ENCODE results near the gene LCE1C.

Gene LCE1C, protein sequence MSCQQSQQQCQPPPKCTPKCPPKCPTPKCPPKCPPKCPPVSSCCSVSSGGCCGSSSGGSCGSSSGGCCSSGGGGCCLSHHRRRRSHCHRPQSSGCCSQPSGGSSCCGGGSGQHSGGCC

DNA sequence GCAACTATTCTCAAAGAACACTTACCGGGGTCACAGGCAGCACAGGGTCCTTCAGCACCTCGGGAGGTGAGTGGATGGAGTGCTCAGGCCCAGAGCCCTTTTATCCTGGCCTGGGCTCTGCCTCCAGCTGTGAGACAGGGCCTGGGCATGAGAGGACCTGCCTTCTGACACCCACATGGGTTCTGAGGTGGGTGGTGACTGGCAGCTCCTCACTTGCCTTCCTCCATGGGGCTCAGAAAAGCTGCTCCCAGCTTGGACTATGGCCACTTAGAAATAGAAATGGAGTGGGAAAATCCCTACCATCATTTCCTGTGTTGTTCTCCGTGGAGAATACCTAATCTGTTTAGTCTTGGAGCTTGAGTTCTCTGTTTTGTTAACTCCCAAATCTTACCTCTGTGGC is at the start of gene LCE1C:
LCE1C (minus strand) TSS at position 76 of the 400 bp plus-strand sequence. CDS start 1,173 bp downstream, outside the sequence.
- Histone ChIP-seq H3K9ac (ENCODE audit: low read length in 5 of 5) (no peak within 1 kb of the TSS), H3K4me1 (ENCODE audit: control insufficient read depth in 5 of 5, insufficient read depth in 5 of 5, low read length in 5 of 5) (no peaks in the 10 kb centered on the region), H3K27me3 (ENCODE audit: control insufficient read depth in 5 of 5, insufficient read depth in 4 of 5, low read length in 5 of 5) (no peaks in the 10 kb centered on the region), H3K27ac (ENCODE audit: low read depth, low read length) (no peak within 1 kb of the TSS), H3K9me3 (ENCODE audit: control insufficient read depth in 5 of 5, low read length in 5 of 5) (no peaks in the 10 kb centered on the region), H3K36me3 (ENCODE audit: control insufficient read depth in 5 of 5, insufficient read depth in 5 of 5, low read length in 5 of 5) (no peaks in the 10 kb centered on the region), H3K4me3 (ENCODE audit: low read depth in 1 of 5, low read length in 5 of 5) (no peak within 1 kb of the TSS)

DNA sequence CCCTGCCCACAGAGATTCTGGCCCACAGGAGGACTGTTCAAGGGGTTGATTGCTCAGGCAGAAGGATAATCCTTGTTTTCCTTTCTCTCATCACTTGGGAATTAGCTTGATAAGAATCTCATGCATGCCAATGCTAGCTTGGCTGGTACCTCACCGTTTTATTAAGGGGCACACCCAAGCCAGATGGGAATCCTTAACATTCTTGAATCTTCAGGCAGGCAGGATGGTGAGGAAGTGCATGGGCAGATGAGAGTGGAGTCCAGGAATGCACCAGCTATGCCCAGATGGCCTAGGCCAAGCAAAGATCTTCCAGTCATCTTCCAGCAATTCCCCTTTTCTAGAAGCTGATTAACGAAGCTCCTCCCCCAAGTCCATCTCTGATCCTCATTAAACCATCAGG is 49.2 kb upstream of the LCE1C start:
- Histone ChIP-seq H3K9ac (ENCODE audit: low read length in 5 of 5) (no peak overlapping the region), H3K9me3 (ENCODE audit: control insufficient read depth in 5 of 5, low read length in 5 of 5) (no peaks in the 10 kb centered on the region), H3K27ac (ENCODE audit: low read depth, low read length) (no peak overlapping the region), H3K4me3 (ENCODE audit: low read depth in 1 of 5, low read length in 5 of 5) (no peak overlapping the region), H3K36me3 (ENCODE audit: control insufficient read depth in 5 of 5, insufficient read depth in 5 of 5, low read length in 5 of 5) (no peaks in the 10 kb centered on the region), H3K4me1 (ENCODE audit: control insufficient read depth in 5 of 5, insufficient read depth in 5 of 5, low read length in 5 of 5) (no peaks in the 10 kb centered on the region), H3K27me3 (ENCODE audit: control insufficient read depth in 5 of 5, insufficient read depth in 4 of 5, low read length in 5 of 5) (no peaks in the 10 kb centered on the region)

DNA sequence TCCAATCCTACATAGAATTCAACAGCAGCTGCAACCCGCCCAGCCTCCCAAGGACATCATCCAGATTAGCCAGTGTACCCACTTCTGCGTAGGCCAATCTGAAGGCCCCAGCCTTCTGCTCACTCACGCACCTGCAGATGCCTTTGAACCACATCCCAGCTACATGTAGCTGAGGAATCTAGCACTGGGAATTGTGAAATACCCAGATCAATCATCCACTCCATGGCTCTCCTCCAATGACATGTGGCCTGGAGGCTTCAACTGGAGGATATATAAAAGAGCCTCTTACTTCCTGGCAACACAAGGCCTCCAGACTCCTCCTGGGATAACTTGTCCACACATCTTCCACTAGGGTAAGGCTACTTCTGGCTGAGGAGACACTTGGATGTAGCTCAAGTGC is 36.1 kb upstream of the LCE1C start, which contains the start of gene LCE6A:
LCE6A (plus strand) TSS at position 301 of the 400 bp plus-strand sequence. CDS start 665 bp downstream, outside the sequence.
- no peaks in the 10 kb centered on the region for H3K9me3 ChIP-seq (ENCODE audit: control insufficient read depth in 5 of 5, low read length in 5 of 5)
- no peaks in the 10 kb centered on the region for H3K27me3 ChIP-seq (ENCODE audit: control insufficient read depth in 5 of 5, insufficient read depth in 4 of 5, low read length in 5 of 5)
- H3K27ac ChIP-seq (ENCODE audit: low read depth, low read length): no peak within 1 kb of the TSS
- H3K36me3 ChIP-seq (ENCODE audit: control insufficient read depth in 5 of 5, insufficient read depth in 5 of 5, low read length in 5 of 5): no peaks in the 10 kb centered on the region
- no peak within 1 kb of the TSS for H3K9ac ChIP-seq (ENCODE audit: low read length in 5 of 5)
- H3K4me3 ChIP-seq (ENCODE audit: low read depth in 1 of 5, low read length in 5 of 5): no peak within 1 kb of the TSS
- H3K4me1 ChIP-seq (ENCODE audit: control insufficient read depth in 5 of 5, insufficient read depth in 5 of 5, low read length in 5 of 5): no peaks in the 10 kb centered on the region

DNA sequence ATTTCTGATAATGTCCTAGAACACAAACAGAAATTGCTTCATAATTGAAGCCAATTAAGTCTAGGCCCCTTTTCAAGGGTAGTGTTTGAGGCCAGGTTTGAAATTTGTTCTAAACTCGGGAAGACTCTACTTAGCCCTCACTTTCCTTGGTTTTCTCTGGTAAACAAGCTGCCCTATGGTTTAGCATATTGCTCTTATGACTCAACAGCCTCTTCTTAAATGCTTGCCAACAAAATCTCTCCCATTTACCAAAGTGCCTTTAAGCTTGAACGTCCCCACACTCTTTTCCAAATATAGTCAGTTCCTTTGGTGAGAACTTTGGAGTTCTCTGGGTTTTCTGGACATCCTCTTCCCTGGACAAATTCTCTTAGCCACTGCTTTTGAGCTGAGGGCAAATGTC is 30.4 kb upstream of the LCE1C start:
- peaks cover 0 to 8% (median 0%) of the 10 kb centered on the region in 5 donors for H3K4me1 ChIP-seq (ENCODE audit: control insufficient read depth in 5 of 5, insufficient read depth in 5 of 5, low read length in 5 of 5)
- H3K4me3 ChIP-seq (ENCODE audit: low read depth in 1 of 5, low read length in 5 of 5): no peak overlapping the region
- no peaks in the 10 kb centered on the region for H3K36me3 ChIP-seq (ENCODE audit: control insufficient read depth in 5 of 5, insufficient read depth in 5 of 5, low read length in 5 of 5)
- H3K27ac ChIP-seq (ENCODE audit: low read depth, low read length): no peak overlapping the region
- H3K9me3 ChIP-seq (ENCODE audit: control insufficient read depth in 5 of 5, low read length in 5 of 5): no peaks in the 10 kb centered on the region
- no peak overlapping the region for H3K9ac ChIP-seq (ENCODE audit: low read length in 5 of 5)
- no peaks in the 10 kb centered on the region for H3K27me3 ChIP-seq (ENCODE audit: control insufficient read depth in 5 of 5, insufficient read depth in 4 of 5, low read length in 5 of 5)

DNA sequence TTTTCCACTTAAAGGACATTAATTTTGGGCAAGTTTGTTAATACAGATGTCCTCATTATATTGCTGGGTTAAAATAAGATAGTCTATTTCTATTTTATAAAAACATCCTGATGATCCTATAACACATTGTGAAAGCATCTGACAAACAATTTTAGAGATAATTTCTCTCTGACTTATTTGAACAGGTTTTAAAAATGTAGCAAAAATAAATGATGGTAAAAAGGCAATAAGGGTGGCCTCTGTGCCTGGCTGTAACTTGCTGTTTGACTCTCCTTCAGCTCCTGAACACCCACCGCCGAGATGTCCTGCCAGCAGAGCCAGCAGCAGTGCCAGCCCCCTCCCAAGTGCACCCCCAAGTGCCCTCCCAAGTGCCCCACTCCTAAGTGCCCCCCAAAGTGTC is 20.7 kb upstream of the LCE1C start, which contains the start of gene LCE1A:
LCE1A (plus strand) TSS at position 301 of the 400 bp plus-strand sequence; CDS start at position 301, 0 bp downstream.
- Histone ChIP-seq H3K36me3 (ENCODE audit: control insufficient read depth in 5 of 5, insufficient read depth in 5 of 5, low read length in 5 of 5) (no peaks in the 10 kb centered on the region), H3K4me3 (ENCODE audit: low read depth in 1 of 5, low read length in 5 of 5) (no peak within 1 kb of the TSS), H3K27ac (ENCODE audit: low read depth, low read length) (no peak within 1 kb of the TSS), H3K4me1 (ENCODE audit: control insufficient read depth in 5 of 5, insufficient read depth in 5 of 5, low read length in 5 of 5) (no peaks in the 10 kb centered on the region), H3K27me3 (ENCODE audit: control insufficient read depth in 5 of 5, insufficient read depth in 4 of 5, low read length in 5 of 5) (peaks cover 0 to 4% (median 0%) of the 10 kb centered on the region in 5 donors), H3K9me3 (ENCODE audit: control insufficient read depth in 5 of 5, low read length in 5 of 5) (peaks cover 0 to 3% (median 0%) of the 10 kb centered on the region in 5 donors), H3K9ac (ENCODE audit: low read length in 5 of 5) (no peak within 1 kb of the TSS)

DNA sequence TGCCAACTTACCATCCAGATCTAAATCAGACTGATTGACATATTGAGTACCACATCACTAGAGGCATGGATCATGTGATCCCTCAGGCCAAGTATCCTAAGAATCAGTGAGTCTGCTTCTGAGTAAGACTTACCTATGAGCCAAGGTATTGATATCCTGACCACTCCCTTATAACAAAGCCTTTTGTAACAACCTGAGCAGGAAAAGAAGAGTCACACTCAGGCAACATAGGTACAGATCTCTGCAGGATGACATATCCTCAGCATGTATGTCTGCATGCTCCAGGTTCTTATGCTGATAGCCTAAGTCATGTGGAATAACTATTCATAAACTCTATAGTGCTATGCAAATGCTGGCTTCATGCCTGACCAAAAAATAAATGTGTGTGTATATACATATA is 18.5 kb upstream of the LCE1C start:
- Histone ChIP-seq H3K9ac (ENCODE audit: low read length in 5 of 5) (no peak overlapping the region), H3K4me1 (ENCODE audit: control insufficient read depth in 5 of 5, insufficient read depth in 5 of 5, low read length in 5 of 5) (no peaks in the 10 kb centered on the region), H3K27ac (ENCODE audit: low read depth, low read length) (no peak overlapping the region), H3K27me3 (ENCODE audit: control insufficient read depth in 5 of 5, insufficient read depth in 4 of 5, low read length in 5 of 5) (peaks cover 0 to 4% (median 0%) of the 10 kb centered on the region in 5 donors), H3K4me3 (ENCODE audit: low read depth in 1 of 5, low read length in 5 of 5) (no peak overlapping the region), H3K9me3 (ENCODE audit: control insufficient read depth in 5 of 5, low read length in 5 of 5) (peaks cover 0 to 3% (median 0%) of the 10 kb centered on the region in 5 donors), H3K36me3 (ENCODE audit: control insufficient read depth in 5 of 5, insufficient read depth in 5 of 5, low read length in 5 of 5) (no peaks in the 10 kb centered on the region)

DNA sequence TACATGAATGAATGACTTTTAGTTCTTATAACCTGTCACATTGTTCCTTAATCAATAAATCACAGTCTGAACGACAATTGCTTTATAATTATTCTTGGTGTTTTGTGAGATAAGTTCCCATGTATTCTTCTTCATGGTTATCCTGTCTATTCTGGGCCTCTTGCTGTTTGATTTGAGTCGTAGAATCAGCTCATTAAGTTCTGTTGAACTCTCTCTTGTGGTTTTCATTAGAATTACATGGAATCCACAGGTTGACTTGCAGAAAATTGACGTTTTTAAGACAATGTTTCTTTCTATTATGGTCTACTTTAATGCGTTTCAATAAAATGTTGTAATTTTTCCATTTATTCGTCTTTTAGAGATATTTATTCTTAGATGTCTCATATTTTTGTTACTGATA is 16.8 kb upstream of the LCE1C start:
- no peaks in the 10 kb centered on the region for H3K36me3 ChIP-seq (ENCODE audit: control insufficient read depth in 5 of 5, insufficient read depth in 5 of 5, low read length in 5 of 5)
- no peak overlapping the region for H3K9ac ChIP-seq (ENCODE audit: low read length in 5 of 5)
- peaks cover 0 to 4% (median 0%) of the 10 kb centered on the region in 5 donors for H3K27me3 ChIP-seq (ENCODE audit: control insufficient read depth in 5 of 5, insufficient read depth in 4 of 5, low read length in 5 of 5)
- no peak overlapping the region for H3K4me3 ChIP-seq (ENCODE audit: low read depth in 1 of 5, low read length in 5 of 5)
- no peak overlapping the region for H3K27ac ChIP-seq (ENCODE audit: low read depth, low read length)
- no peaks in the 10 kb centered on the region for H3K4me1 ChIP-seq (ENCODE audit: control insufficient read depth in 5 of 5, insufficient read depth in 5 of 5, low read length in 5 of 5)
- H3K9me3 ChIP-seq (ENCODE audit: control insufficient read depth in 5 of 5, low read length in 5 of 5): peaks cover 0 to 3% (median 0%) of the 10 kb centered on the region in 5 donors

DNA sequence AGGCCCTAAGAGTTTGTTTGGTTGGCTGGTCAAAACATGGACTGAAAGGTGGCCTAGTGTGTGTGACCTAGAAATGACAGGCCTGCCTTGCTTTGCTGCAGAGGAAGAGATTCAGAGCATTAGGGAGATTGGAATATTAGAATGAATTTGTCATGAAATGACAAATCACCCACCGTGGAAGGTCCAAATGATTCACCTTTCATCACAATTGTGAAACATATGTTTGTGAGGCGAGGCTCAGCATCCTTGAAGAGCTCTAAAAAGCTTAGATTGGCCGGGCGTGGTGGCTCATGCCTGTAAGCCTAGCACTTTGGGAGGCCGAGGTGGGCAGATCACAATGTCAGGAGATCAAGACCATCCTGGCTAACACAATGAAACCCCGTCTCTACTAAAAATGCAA is 10.9 kb upstream of the LCE1C start:
- no peaks in the 10 kb centered on the region for H3K36me3 ChIP-seq (ENCODE audit: control insufficient read depth in 5 of 5, insufficient read depth in 5 of 5, low read length in 5 of 5)
- H3K27me3 ChIP-seq (ENCODE audit: control insufficient read depth in 5 of 5, insufficient read depth in 4 of 5, low read length in 5 of 5): no peaks in the 10 kb centered on the region
- no peak overlapping the region for H3K27ac ChIP-seq (ENCODE audit: low read depth, low read length)
- no peak overlapping the region for H3K4me3 ChIP-seq (ENCODE audit: low read depth in 1 of 5, low read length in 5 of 5)
- no peak overlapping the region for H3K9ac ChIP-seq (ENCODE audit: low read length in 5 of 5)
- no peaks in the 10 kb centered on the region for H3K9me3 ChIP-seq (ENCODE audit: control insufficient read depth in 5 of 5, low read length in 5 of 5)
- H3K4me1 ChIP-seq (ENCODE audit: control insufficient read depth in 5 of 5, insufficient read depth in 5 of 5, low read length in 5 of 5): no peaks in the 10 kb centered on the region

DNA sequence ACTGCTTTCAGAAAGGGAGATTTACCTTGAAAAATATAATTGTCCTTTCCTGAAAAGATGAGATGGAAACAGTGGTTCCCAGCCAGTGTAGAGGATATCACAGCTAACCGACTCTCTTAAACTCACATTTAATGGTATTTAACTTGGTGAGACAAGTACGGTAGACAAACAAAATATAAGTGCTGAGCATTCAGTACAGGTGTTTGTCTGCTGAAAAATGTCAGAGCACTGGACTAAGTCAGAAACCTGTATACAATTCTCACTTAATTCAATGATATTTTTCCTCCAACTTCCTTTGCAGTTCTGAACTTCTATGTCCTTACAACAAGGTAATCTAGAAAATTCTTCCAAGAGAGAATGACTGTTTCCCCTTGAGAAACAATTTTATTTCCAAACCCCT is 5.2 kb upstream of the LCE1C start, which contains the start of gene LCE1B:
LCE1B (plus strand) TSS at position 301 of the 400 bp plus-strand sequence. CDS start 476 bp downstream, outside the sequence.
- no peak within 1 kb of the TSS for H3K27ac ChIP-seq (ENCODE audit: low read depth, low read length)
- H3K9me3 ChIP-seq (ENCODE audit: control insufficient read depth in 5 of 5, low read length in 5 of 5): no peaks in the 10 kb centered on the region
- no peaks in the 10 kb centered on the region for H3K4me1 ChIP-seq (ENCODE audit: control insufficient read depth in 5 of 5, insufficient read depth in 5 of 5, low read length in 5 of 5)
- H3K9ac ChIP-seq (ENCODE audit: low read length in 5 of 5): no peak within 1 kb of the TSS
- H3K27me3 ChIP-seq (ENCODE audit: control insufficient read depth in 5 of 5, insufficient read depth in 4 of 5, low read length in 5 of 5): no peaks in the 10 kb centered on the region
- no peaks in the 10 kb centered on the region for H3K36me3 ChIP-seq (ENCODE audit: control insufficient read depth in 5 of 5, insufficient read depth in 5 of 5, low read length in 5 of 5)
- H3K4me3 ChIP-seq (ENCODE audit: low read depth in 1 of 5, low read length in 5 of 5): no peak within 1 kb of the TSS

DNA sequence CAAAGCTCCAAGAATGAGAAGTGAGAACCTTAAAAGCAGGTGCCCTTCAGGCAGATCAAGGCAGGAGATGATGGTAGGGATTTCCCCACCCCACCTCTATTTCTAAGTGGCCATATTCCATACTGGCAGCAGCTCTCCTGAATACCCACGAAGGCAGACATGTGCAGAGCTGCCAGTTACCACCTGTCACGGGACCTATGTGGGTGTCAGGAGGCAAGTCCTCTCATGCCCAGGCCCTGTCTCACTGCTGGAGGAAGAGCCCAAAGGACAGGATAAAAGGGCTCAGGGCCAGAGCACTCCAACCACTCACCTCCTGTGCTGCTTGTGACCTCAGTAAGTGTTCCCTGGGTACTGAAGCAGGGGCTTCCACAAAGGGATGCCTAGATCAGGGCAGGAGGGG is 4.6 kb upstream of the LCE1C start:
- Histone ChIP-seq H3K4me1 (ENCODE audit: control insufficient read depth in 5 of 5, insufficient read depth in 5 of 5, low read length in 5 of 5) (no peaks in the 10 kb centered on the region), H3K27me3 (ENCODE audit: control insufficient read depth in 5 of 5, insufficient read depth in 4 of 5, low read length in 5 of 5) (no peaks in the 10 kb centered on the region), H3K9me3 (ENCODE audit: control insufficient read depth in 5 of 5, low read length in 5 of 5) (no peaks in the 10 kb centered on the region), H3K4me3 (ENCODE audit: low read depth in 1 of 5, low read length in 5 of 5) (no peak overlapping the region), H3K27ac (ENCODE audit: low read depth, low read length) (no peak overlapping the region), H3K9ac (ENCODE audit: low read length in 5 of 5) (no peak overlapping the region), H3K36me3 (ENCODE audit: control insufficient read depth in 5 of 5, insufficient read depth in 5 of 5, low read length in 5 of 5) (no peaks in the 10 kb centered on the region)
